Skeletal muscle cell (primary cell): ENCODE data around the gene OCIAD1.
"Not testable (repeated sequence)": the region's sequence is repeated elsewhere in the genome, so short reads cannot be mapped to it uniquely, and the experiment has no call there.

ENCODE experiments used
- DNase-seq: peaks from one replicate; pipeline ENCODE4 v3.0.0-alpha.2; 2010; ENCODE audit warnings: low read depth
- H3K4me3 ChIP-seq: 2 replicates; pipeline ENCODE4 v1.5.1; 2011; ENCODE audit warnings: low read depth, mild to moderate bottlenecking, control low read depth, low read length, moderate library complexity

OCIAD1 gene

DNA sequence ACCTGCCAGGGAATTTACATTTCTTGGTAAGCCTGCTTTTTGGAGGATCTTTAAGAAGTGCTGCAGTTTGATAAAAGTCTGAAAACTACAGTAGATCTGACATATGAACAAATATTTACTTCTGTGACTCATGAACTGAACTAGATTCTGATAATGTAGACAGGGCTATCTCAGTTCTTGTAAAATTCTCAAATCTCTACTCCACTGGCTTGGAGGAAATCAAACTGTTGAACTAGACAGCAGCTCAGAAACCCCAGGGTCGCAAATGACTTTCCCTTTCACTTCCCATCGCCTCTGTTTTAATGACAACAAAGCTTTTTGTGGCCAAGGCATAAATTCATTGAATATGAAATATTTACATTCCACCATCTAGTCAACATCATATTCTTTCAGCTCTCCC lies 15.4 kb upstream of the OCIAD1 start:
- no peak for DNase-seq
- H3K4me3 ChIP-seq = no peak overlapping the region

DNA sequence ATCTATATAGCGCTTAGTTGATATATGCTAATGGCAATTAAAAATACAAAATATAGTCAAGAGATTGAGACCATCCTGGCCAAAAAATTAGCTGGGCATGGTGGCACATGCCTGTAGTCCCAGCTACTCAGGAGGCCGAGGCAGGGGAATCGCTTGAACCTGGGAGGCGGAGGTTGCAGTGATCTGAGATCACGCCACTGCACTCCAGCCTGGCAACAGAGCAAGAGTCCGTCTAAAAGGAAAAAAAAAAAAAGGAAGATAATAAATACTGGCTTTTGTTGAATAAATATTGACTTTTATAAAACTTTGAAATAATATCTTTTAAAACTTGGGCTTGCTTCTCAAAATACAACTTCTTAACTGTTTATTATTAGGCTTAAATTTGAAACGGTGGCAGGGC lies 14.6 kb upstream of the OCIAD1 start:
- not testable (repeated sequence) for H3K4me3 ChIP-seq, DNase-seq

DNA sequence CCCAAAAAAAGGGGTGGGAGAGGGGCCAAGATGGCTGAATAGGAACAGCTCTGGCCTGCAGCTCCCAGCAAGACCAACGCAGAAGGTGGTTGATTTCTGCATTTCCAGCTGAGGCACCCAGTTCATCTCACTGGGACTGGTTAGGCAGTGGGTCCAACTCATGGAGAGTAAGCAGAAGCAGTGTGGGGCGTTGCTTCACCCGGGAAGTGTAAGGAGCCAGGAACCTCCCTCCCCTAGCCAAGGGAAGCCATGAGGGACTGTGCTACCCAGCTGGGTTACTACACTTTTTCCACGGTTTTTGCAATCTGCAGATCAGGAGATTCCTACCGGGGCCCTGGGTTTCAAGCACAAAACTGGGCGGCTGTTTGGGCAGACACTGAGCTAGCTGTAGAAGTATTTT lies 13.9 kb upstream of the OCIAD1 start:
- no peak for DNase-seq
- H3K4me3 ChIP-seq = no peak overlapping the region

DNA sequence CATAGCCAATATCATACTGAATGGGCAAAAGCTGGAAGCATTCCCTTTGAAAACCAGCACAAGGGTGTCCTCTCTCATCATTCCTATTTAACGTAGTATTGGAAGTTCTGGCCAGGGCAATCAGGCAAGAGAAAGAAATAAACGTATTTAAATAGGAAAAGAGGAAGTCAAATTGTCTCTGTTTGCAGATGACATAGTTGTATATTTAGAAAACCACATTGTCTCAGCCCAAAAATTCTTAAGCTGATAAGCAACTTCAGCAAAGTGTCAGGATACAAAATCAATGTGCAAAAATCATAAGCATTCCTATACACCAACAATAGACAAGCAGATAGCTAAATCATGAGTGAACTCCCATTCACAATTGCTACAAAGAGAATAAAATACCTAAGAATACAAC lies 9.5 kb upstream of the OCIAD1 start:
- DNase-seq = not testable (repeated sequence)

DNA sequence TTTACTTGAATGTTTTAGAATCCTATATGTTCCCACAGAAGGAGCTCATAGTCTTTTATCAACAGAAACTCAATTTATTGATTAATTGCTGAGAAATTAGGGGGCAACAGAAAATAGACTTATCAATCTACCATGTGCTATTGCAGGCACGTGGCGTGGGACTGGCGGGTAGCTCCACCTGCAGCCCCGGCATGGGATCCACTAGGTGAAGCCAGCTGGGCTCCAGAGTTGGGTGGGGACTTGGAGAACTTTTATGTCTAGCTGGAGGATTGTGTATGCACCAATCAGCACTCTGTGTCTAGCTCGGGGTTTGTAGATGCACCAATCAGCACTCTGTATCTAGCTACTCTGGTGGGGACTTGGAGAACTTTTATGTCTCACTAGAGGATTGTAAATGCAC lies 3.3 kb upstream of the OCIAD1 start:
- DNase-seq = no peak
- no peak overlapping the region for H3K4me3 ChIP-seq

More for the DNA sequence above, 9.5 kb upstream of the OCIAD1 start:
- H3K4me3 ChIP-seq = not testable (repeated sequence)

DNA sequence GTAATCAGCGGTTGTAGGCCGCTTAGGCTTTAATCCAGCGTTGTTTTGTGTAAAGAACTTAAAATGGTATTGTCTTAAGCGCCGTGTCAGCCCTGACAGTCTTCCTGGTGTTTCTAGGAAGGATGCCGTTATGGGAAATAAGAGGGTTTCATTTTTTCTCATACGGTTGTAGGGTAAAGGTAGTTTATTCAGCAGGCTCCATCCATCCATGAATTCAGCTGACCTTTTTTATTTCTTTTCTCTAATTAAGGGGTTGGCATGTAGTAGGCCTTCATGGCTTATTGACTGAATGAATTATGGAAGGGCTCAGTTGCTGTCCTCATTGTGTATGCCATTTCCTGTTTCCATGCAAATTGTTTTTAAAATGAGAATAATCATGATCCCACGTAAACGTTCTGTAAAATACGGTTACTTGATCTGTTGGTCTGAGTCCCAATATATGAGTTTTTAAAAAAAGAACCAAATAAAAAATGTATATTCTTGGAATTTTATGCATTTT lies 693 bp downstream of the OCIAD1 start:
- H3K4me3 ChIP-seq = peak overlapping the region; percentile 98
- no peak for DNase-seq

DNA sequence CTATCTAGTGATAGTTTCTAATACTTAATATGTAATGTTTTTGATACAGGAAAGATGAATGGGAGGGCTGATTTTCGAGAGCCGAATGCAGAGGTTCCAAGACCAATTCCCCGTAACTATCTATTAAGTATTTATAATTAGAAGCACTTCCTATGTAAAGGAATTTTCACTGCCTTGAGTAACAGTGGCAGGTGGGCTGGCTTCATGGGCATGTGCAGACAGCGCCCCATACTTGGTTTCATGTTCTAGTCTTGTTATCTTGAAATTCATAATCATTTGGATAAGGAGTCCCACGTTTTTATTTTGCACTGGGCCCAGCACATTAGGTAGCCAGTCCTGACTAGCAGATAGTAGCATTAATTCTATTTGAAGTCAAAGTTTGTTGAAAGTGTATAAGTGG lies 1.7 kb downstream of the OCIAD1 start:
- H3K4me3 ChIP-seq = peak overlapping the region; percentile 98
- no peak for DNase-seq

DNA sequence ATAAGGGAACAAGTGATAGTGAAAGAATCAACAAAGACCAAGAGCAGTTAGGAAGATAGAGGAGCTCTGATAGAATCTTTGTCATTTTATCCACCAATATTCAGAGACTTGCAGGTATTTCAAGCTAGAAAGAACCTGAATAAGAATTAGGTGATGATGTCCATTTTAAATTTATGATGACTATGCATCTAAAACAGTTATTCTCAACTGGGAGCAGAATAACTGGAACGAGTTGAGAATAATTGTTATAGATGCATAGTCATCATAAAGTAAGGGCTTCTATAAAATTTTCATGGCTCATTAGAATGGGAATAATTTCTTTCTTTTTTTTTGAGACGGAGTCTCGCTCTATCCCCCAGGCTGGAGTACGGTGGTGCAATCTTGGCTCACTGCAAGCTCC lies 5.8 kb downstream of the OCIAD1 start:
- DNase-seq = no peak

DNA sequence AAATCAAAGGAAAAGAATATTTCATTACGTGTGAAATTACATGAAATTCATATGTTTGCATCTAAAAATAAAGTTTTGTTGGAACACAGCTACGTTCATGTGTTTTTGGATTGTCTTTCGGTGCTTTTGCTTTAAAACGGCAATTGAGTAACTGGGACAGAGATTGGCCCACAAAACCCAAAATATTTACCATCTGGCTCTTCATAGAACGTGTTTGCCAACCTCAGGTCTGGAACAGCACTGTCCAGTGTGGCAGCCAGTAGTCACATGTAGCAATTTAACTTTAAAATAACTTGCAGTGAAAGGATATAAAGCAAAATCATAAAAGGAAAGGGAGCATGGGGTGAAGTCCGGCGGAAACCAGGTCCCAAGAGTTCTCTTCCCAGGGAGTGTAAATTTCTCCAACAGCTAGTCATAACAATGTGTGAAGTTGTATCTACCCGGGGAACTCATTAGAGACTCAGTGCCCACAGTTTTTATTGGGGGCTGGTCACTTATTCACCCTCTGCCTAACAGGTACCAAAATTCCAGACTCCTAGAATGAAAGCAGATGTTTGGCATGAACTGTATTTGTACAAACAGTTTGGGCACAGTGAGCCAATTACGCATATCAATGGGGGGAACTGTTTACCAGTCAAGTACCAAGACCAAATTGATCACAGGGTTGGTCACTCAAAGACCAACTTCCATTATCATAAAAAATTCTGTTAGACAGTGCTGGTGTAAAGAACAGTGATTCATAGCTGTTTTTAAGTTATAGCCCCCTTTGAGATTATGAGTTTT lies 10.3 kb downstream of the OCIAD1 start:
- no peak for DNase-seq
- no peak overlapping the region for H3K4me3 ChIP-seq

More for the DNA sequence above, 5.8 kb downstream of the OCIAD1 start:
- no peak overlapping the region for H3K4me3 ChIP-seq

DNA sequence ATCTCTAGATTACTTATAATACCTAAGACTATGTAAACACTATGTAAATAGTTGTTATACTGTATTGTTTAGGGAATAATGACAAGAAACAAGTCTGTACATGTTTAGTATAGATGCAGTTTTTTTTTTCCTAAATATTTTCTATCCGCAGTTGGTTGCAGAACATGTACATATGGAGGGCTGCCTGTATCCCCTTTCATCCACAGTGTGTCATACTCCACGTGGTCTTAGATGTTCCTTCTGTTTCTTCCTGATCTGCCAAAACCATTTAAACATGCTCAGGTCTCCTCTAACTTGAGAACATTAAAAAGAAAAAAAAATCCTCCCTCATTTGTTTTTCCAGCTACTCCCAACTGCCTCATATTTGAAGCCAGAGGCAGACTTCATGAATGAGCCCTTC lies 14.0 kb downstream of the OCIAD1 start:
- no peak for DNase-seq
- no peak overlapping the region for H3K4me3 ChIP-seq

DNA sequence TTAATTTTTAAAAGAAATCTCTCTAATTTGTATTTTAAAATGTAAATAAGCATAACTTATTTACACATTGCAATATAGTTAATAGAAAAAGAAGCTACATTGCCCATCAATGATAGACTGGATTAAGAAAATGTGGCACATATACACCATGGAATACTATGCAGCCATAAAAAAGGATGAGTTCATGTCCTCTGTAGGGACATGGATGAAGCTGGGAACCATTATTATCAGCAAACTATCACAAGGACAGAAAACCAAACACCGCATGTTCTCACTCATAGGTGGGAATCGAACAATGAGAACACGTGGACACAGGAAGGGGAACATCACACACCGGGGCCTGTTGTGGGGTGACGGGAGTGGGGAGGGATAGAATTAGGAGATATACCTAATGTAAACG lies 17.9 kb downstream of the OCIAD1 start:
- DNase-seq = not testable (repeated sequence)

DNA sequence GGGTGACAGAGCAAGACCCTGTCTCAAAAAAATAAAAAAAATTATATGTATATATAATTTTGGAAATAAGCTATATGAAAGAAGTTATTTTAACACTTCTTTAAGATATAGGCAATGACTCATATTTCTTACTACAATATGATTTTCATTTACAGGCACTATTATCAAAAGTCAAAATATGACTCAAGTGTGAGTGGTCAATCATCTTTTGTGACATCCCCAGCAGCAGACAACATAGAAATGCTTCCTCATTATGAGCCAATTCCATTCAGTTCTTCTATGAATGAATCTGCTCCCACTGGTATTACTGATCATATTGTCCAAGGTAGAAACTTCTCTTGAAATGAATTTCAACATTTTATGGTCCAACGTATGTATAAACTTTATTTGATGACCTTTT lies 20.8 kb downstream of the OCIAD1 start:
- no peak overlapping the region for H3K4me3 ChIP-seq
- no peak for DNase-seq

More for the DNA sequence above, 17.9 kb downstream of the OCIAD1 start:
- not testable (repeated sequence) for H3K4me3 ChIP-seq

DNA sequence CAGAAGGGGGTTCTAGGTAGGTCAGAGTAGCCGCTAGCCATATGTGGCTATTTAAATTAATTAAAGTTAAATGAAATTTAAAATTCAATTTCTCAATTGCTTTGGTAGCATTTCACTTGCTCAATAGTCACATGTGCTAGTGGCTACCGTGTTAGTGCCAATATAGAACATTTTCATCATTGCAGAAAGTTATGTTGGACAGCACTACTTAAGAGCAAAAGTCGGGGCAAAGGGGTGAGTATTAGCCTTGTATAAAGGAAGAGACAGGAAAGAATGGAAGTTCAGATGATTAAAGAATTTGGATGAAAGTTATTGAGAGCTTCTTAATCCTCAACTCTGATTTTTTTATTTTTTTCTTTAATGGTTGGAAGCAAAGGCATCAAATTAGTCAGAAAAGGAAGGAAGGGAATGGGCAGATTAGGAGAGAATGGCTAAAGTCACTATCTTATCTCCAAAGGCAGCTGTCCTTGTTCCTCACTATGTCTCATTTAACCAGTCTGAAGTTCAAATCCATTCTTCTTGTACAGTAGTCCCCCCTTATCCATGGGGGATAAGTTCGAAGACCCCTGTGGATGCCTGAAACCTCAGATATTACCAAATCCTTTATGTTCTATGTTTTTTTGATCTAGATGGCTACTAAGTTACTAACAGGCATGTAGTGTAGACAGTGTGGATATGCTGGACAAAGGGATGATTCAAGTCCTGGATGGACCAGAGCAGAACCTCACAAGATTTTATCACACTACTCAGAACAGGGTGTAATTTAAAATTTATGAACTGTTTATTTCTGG lies 22.9 kb downstream of the OCIAD1 start:
- DNase-seq = no peak
- no peak overlapping the region for H3K4me3 ChIP-seq

DNA sequence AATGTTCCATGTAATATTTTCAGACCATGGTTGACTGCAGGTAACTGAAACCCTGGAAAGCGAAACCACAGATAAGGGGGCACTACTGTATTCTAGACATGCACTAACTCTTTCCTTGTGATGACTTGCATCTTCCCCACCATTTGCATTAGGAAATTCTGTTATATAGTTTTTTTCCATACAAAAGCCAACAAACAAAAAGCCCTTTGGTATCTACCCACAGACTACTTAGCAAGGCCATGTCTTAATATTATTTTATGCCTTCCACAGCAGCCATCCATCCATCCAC lies 23.5 kb downstream of the OCIAD1 start:
- DNase-seq = no peak
- no peak overlapping the region for H3K4me3 ChIP-seq

DNA sequence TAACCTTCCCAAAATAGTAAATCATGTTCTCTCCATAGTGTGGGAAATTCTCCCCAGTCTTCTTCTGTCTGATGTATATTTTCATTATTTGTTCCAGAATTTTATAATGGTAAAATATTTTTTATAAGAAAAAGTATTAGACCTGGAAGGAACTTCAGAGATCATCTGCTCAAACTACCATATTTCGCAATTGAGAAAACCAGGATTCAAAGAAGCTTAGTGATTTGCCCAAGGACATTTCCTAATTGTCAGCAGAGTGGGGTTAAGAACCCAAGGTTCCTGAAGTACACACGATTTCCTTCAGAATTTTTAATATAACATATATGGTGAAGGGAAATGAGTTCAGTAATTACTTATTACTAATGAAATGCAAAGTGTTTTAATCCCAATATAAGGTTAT lies 24.1 kb downstream of the OCIAD1 start:
- DNase-seq = no peak
- no peak overlapping the region for H3K4me3 ChIP-seq

DNA sequence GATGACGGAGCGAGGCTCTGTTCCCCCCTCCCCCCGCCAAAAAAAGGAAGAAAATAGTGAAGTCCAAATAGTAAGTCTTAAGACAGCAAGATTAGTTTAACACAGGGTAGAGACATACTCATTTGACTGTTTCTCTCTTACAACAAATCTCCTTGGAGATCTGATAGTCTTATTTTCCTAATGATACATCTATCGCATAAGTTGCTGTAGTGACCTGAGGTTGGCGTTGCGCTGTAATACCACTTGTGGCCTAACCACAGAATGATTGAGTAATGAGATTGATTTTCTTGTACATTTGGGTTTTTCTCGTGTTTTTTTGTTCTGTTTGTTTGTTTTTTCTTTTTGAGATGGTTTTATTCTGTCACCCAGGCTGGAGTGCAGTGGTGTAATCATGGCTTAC lies 27.2 kb downstream of the OCIAD1 start:
- no peak overlapping the region for H3K4me3 ChIP-seq
- DNase-seq = no peak

DNA sequence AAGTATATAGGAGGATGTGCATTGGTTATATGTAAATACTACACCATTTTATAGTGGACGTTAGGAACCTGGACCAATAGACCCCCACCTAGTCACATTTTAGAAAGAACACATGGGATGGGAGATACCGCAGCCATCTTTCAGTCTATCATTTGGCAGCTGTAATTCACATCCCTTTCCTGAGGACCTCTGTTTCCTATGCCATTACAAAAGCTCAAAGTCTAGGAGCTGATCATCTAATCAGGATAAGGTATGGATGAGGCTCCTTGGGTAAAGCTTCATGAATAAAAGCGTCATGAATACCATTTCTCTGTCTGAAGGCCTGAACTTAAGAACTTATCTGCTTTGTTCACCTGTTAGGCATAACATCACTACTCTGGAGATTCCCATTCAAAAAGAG lies 31.1 kb downstream of the OCIAD1 start:
- DNase-seq = no peak
- H3K4me3 ChIP-seq = no peak overlapping the region

DNA sequence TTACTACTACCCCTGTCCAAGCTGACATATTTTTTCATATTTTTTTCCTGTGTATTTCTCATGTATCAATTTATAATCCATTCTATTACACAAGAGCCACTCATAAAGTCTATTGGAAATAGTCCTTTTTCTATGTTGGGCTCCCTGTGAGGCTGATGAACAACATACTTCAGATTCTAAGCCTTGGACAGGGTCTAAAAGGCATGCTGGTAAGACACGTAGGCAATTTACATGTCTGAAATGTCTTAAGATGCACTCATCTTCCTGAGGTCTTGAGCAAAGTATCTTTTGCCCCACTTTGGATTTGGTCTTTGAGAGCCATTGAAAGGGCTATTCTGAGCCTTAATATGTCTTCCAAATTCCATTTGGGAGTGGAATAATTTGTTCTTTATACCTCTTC lies 31.8 kb downstream of the OCIAD1 start:
- H3K4me3 ChIP-seq = no peak overlapping the region
- no peak for DNase-seq

DNA sequence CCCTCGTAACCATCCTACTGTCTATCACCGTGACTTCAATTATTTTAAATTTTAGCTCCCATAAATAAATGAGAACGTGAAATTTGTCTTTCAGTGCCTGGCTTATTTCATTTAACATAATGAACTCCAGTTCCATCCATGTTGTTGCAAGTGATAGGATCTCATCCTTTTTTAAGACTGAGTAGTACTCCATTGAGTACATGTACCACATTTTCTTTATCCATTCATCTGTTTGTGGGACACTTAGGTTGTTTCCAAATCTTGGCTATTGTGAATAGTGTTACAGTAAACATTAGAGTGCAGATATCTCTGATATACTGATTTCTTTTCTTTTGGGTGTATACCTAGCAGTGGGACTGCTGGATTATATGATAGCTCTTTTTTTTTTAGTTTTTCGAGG lies 32.8 kb downstream of the OCIAD1 start:
- no peak overlapping the region for H3K4me3 ChIP-seq
- DNase-seq = no peak

DNA sequence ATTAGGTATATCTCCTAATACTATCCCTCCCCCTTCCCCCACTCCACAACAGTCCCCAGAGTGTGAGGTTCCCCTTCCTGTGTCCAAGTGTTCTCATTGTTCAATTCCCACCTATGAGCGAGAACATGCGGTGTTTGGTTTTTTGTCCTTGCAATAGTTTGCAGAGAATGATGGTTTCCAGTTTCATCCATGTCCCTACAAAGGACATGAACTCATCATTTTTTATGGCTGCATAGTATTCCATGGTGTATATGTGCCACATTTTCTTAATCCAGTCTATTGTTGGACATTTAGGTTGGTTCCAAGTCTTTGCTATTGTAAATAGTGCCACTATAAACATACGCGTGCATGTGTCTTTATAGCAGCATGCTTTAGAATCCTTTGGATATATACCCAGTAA lies 33.8 kb downstream of the OCIAD1 start:
- H3K4me3 ChIP-seq, DNase-seq: not testable (repeated sequence)
